SK-N-SH (cell line): ENCODE results near the gene YARS1.

Source experiments
- CTCF ChIP-seq: fragments of 200-600 bp; sonication (generic); IDR thresholded peaks from 2 replicates; pipeline ENCODE4 v1.6.1; 2017; ENCODE audit warnings: antibody characterized with exemption, mild to moderate bottlenecking, moderate library complexity
- FOSL2 ChIP-seq: IDR thresholded peaks from 2 replicates; pipeline ENCODE4 v1.4.0; 2012; ENCODE audit warnings: low read depth, mild to moderate bottlenecking, moderate library complexity, borderline replicate concordance
- IRF3 ChIP-seq: fragments of 150-350 bp; IDR thresholded peaks from 2 replicates; pipeline ENCODE4 v1.6.1; 2016; ENCODE audit warnings: mild to moderate bottlenecking, low read depth, low read length
- RAD21 ChIP-seq: IDR thresholded peaks from 2 replicates; pipeline ENCODE4 v1.6.1; 2012; ENCODE audit warnings: mild to moderate bottlenecking, low read length
- REST ChIP-seq: IDR thresholded peaks from 2 replicates; pipeline ENCODE4 v1.6.1; 2012; ENCODE audit warnings: mild to moderate bottlenecking, low read depth, low read length, moderate library complexity
- TAF1 ChIP-seq: IDR thresholded peaks from 2 replicates; pipeline ENCODE4 v1.6.1; 2012; ENCODE audit warnings: low read depth, mild to moderate bottlenecking, low read length, moderate library complexity, borderline replicate concordance
- ZBTB33 ChIP-seq: IDR thresholded peaks from 2 replicates; pipeline ENCODE4 v1.4.0; 2012; ENCODE audit warnings: low read depth, borderline replicate concordance

- no peak for TF ChIP-seq CTCF
- no peak for TF ChIP-seq RAD21
- TF ChIP-seq FOSL2: no peak
- no peak for TF ChIP-seq REST
- TF ChIP-seq IRF3: no peak
- TF ChIP-seq TAF1: no peak
- TF ChIP-seq ZBTB33: no peak
Measured at GRCh38 chr1:32754317-32755097, 62.7 kb downstream of the YARS1 start.
